Neutrophil (primary cell): ENCODE data around the gene GPR176.

Experiments
- H3K27ac ChIP-seq: fragments of 200-600 bp; sonication (generic); 2 replicates; pipeline ENCODE4 v1.5.1; 2016; ENCODE audit warnings: mild to moderate bottlenecking, moderate library complexity
- H3K27me3 ChIP-seq: fragments of 200-600 bp; sonication (generic); 2 replicates; pipeline ENCODE4 v1.6.0; 2016; ENCODE audit warnings: mild to moderate bottlenecking
- H3K36me3 ChIP-seq: fragments of 200-600 bp; sonication (generic); 2 replicates; pipeline ENCODE4 v1.5.1; 2017
- H3K4me1 ChIP-seq, 2 experiments: fragments of 200-600 bp in 1 of 2; sonication (generic) in 1 of 2; 1 replicate in 1 of 2; 2 replicates in 1 of 2; pipeline versions ENCODE4 v1.5.1 to v1.6.1; 2013 to 2016; ENCODE audit warnings: low read depth in 1 of 2, low read length in 1 of 2, mild to moderate bottlenecking in 1 of 2, moderate library complexity in 1 of 2; ENCODE audit not compliant: control insufficient read depth in 1 of 2, insufficient read depth in 1 of 2
- H3K4me3 ChIP-seq, 2 experiments: fragments of 200-600 bp in 1 of 2; sonication (generic) in 1 of 2; 1 replicate in 1 of 2; 2 replicates in 1 of 2; pipeline ENCODE4 v1.5.1; 2013 to 2016; ENCODE audit warnings: low read depth in 1 of 2, low read length in 1 of 2, mild to moderate bottlenecking in 1 of 2, moderate library complexity in 1 of 2
- H3K9me3 ChIP-seq: fragments of 200-600 bp; sonication (generic); 2 replicates; pipeline ENCODE4 v1.5.1; 2016
- CTCF ChIP-seq: fragments of 200-600 bp; sonication (generic); IDR thresholded peaks from 2 replicates; pipeline ENCODE4 v1.5.1; 2016; ENCODE audit warnings: antibody characterized with exemption

Gene GPR176

GRCh38 chr15:39828374-39828931 lies 91.6 kb downstream of the GPR176 start:
- peaks cover 10% of the 10 kb centered on the region for H3K27me3 ChIP-seq
- no peak overlapping the region for H3K27ac ChIP-seq
- no peaks in the 10 kb centered on the region for H3K9me3 ChIP-seq
- TF ChIP-seq CTCF: no peak
- H3K4me3 ChIP-seq: no peak overlapping the region
- no peaks in the 10 kb centered on the region for H3K4me1 ChIP-seq
- H3K36me3 ChIP-seq: no peaks in the 10 kb centered on the region

- peaks cover 10% of the 10 kb centered on the region for H3K27me3 ChIP-seq
- no peaks in the 10 kb centered on the region for H3K4me1 ChIP-seq
- H3K9me3 ChIP-seq: no peaks in the 10 kb centered on the region
- TF ChIP-seq CTCF: no peak
- no peaks in the 10 kb centered on the region for H3K36me3 ChIP-seq
- no peak overlapping the region for H3K27ac ChIP-seq
- no peak overlapping the region for H3K4me3 ChIP-seq
Observed at GRCh38 chr15:39826975-39827374, 93.1 kb downstream of the GPR176 start.

- H3K4me1 ChIP-seq: no peaks in the 10 kb centered on the region
- H3K4me3 ChIP-seq: no peak overlapping the region
- no peak overlapping the region for H3K27ac ChIP-seq
- no peaks in the 10 kb centered on the region for H3K36me3 ChIP-seq
- TF ChIP-seq CTCF: no peak
- H3K27me3 ChIP-seq: peaks cover 10% of the 10 kb centered on the region
- H3K9me3 ChIP-seq: no peaks in the 10 kb centered on the region
Observed at GRCh38 chr15:39823634-39824033, 96.4 kb downstream of the GPR176 start.

GRCh38 chr15:39820050-39820602 lies 99.9 kb downstream of the GPR176 start:
- no peak for TF ChIP-seq CTCF
- H3K36me3 ChIP-seq: no peaks in the 10 kb centered on the region
- no peaks in the 10 kb centered on the region for H3K9me3 ChIP-seq
- H3K27ac ChIP-seq: no peak overlapping the region
- H3K27me3 ChIP-seq: no peaks in the 10 kb centered on the region
- no peak overlapping the region for H3K4me3 ChIP-seq
- H3K4me1 ChIP-seq: no peaks in the 10 kb centered on the region

GRCh38 chr15:39819533-39819932 lies 100.5 kb downstream of the GPR176 start:
- no peak for TF ChIP-seq CTCF
- H3K4me1 ChIP-seq: no peaks in the 10 kb centered on the region
- H3K27me3 ChIP-seq: no peaks in the 10 kb centered on the region
- no peaks in the 10 kb centered on the region for H3K9me3 ChIP-seq
- no peak overlapping the region for H3K27ac ChIP-seq
- H3K36me3 ChIP-seq: no peaks in the 10 kb centered on the region
- no peak overlapping the region for H3K4me3 ChIP-seq
